Hindlimb muscle (tissue), 1 donor: ENCODE measurements around the gene CASP4. TPM values are rescaled to one million over a fixed set of nuclear protein-coding genes. Genes with fewer than 3 reads are reported as not detected.
"Not testable (repeated sequence)": the region's sequence is repeated elsewhere in the genome, so short reads cannot be mapped to it uniquely, and the experiment has no call there.

Source experiments
- DNase-seq: peaks from one replicate; pipeline ENCODE4 v3.0.0-alpha.2; 2013
- polyA plus RNA-seq: library from polyadenylated mRNA; unstranded; fragments of 120-200 nt; gene quantifications from one replicate; pipeline ENCODE4 v1.2.1, GENCODE V29; 2013; ENCODE audit not compliant: insufficient read length

Gene CASP4
- polyA plus RNA-seq, 1 donor = 29.7 TPM

GRCh38 chr11:104956528-104956927 is 11.8 kb downstream of the CASP4 start:
- DNase-seq = no peak

GRCh38 chr11:104946907-104947306 is 21.5 kb downstream of the CASP4 start:
- no peak for DNase-seq

- no peak for DNase-seq
These were observed 24.3 kb downstream of the CASP4 start for GRCh38 chr11:104944076-104944475.

GRCh38 chr11:104943561-104943960 is 24.8 kb downstream of the CASP4 start:
- DNase-seq = no peak

- no peak for DNase-seq
These were observed 33.8 kb downstream of the CASP4 start for GRCh38 chr11:104934594-104934993.

- not testable (repeated sequence) for DNase-seq
These were observed 34.3 kb downstream of the CASP4 start for GRCh38 chr11:104934073-104934472.

- no peak for DNase-seq
These were observed 39.6 kb downstream of the CASP4 start for GRCh38 chr11:104928811-104929210.

- DNase-seq = no peak
These were observed 41.4 kb downstream of the CASP4 start for GRCh38 chr11:104926771-104927611.

- DNase-seq = no peak
These were observed 42.5 kb downstream of the CASP4 start for GRCh38 chr11:104925850-104926249.

GRCh38 chr11:104918113-104918824 is 50.1 kb downstream of the CASP4 start:
- peak; percentile 76 for DNase-seq

GRCh38 chr11:104917271-104918112 is 50.9 kb downstream of the CASP4 start:
- no peak for DNase-seq

- DNase-seq = peak; percentile 38
These were observed 51.9 kb downstream of the CASP4 start for GRCh38 chr11:104916442-104916841.

GRCh38 chr11:104912102-104912501 is 56.3 kb downstream of the CASP4 start:
- no peak for DNase-seq

GRCh38 chr11:104908186-104908531 is 60.2 kb downstream of the CASP4 start:
- no peak for DNase-seq

GRCh38 chr11:104907521-104908185 is 60.7 kb downstream of the CASP4 start:
- no peak for DNase-seq

- DNase-seq = no peak
These were observed 63.1 kb downstream of the CASP4 start for GRCh38 chr11:104905271-104905670.

GRCh38 chr11:104899226-104899625 is 69.1 kb downstream of the CASP4 start:
- DNase-seq = no peak

GRCh38 chr11:104898685-104899013 is 69.7 kb downstream of the CASP4 start:
- DNase-seq = no peak

- no peak for DNase-seq
These were observed 70.3 kb downstream of the CASP4 start, which contains the start of gene CASP12 for GRCh38 chr11:104897891-104898684. Gene CASP12, minus strand, starts transcription at chr11:104898460.

- peak; percentile 49 for DNase-seq
These were observed 72.7 kb downstream of the CASP4 start for GRCh38 chr11:104895634-104896033.

- no peak for DNase-seq
These were observed 74.5 kb downstream of the CASP4 start for GRCh38 chr11:104893876-104894275.
